ENCODE results near the gene BBOF1. TPM values are rescaled to one million over a fixed set of nuclear protein-coding genes. Genes with fewer than 3 reads are reported as not detected.

The BBOF1 gene
- total RNA-seq, 6 experiments from 2014 or later = 0.81 to 3.3 (median 1.3) TPM

GRCh38 chr14:74083161-74083560, 64.0 kb downstream of the BBOF1 start:
- Histone ChIP-seq H3K27ac (peak overlapping the region in 2 of 3 donors; percentile 93 to 99), H3K4me1 (peaks cover 0 to 42% (median 10%) of the 10 kb centered on the region in 4 donors), H3K4me3 (peak overlapping the region; percentile 80 to 93 (median 81)), H3K9me3 (no peaks in the 10 kb centered on the region), H3K36me3 (no peaks in the 10 kb centered on the region), H3K27me3 (no peaks in the 10 kb centered on the region)
- ATAC-seq (no peak), DNase-seq (no peak)
- TF ChIP-seq CTCF (IDR thresholded peaks at IDR 0.05) (no peak), POLR2A (IDR thresholded peaks at IDR 0.05) (no peak)
- intact Hi-C loops (cut with DNase I) = no loop called here
- 29% methylated on average over 3 of the region's 3 CpGs for WGBS (ENCODE audit: insufficient coverage, low coverage, low lambda C conversion rate, missing lambda C conversion rate)

GRCh38 chr14:74083784-74084276, 64.7 kb downstream of the BBOF1 start:
- H3K36me3 ChIP-seq = no peaks in the 10 kb centered on the region
- H3K4me3 ChIP-seq = peak overlapping the region; percentile 80 to 93 (median 81)
- peaks cover 0 to 42% (median 10%) of the 10 kb centered on the region in 4 donors for H3K4me1 ChIP-seq
- intact Hi-C loops (cut with DNase I) = no loop called here
- ATAC-seq = peak; percentile 11 to 48 (median 34)
- 0% methylated on average over 13 of the region's 15 CpGs for WGBS (ENCODE audit: insufficient coverage, low coverage, low lambda C conversion rate, missing lambda C conversion rate)
- DNase-seq = peak in 1 of 3 donors; percentile 56
- H3K9me3 ChIP-seq = no peaks in the 10 kb centered on the region
- H3K27ac ChIP-seq = peak overlapping the region; percentile 72 to 99 (median 93)
- TF ChIP-seq CTCF (IDR thresholded peaks at IDR 0.05) (no peak), POLR2A (IDR thresholded peaks at IDR 0.05) (no peak)
- H3K27me3 ChIP-seq = no peaks in the 10 kb centered on the region

GRCh38 chr14:74084277-74085046, 65.3 kb downstream of the BBOF1 start, which contains the start of the genes ALDH6A1 and LIN52:
Gene ALDH6A1, minus strand, starts transcription at chr14:74084453. Its CDS starts 59 bp downstream, at chr14:74084394.
Gene LIN52, plus strand, starts transcription at chr14:74084956. Its CDS starts 19 bp downstream, at chr14:74084975.
- intact Hi-C loops (cut with DNase I) = no loop called here
- peak within 1 kb of the TSS; percentile 80 to 93 (median 81) for H3K4me3 ChIP-seq
- DNase-seq (peak; percentile 99), ATAC-seq (peak; percentile 88 to 96 (median 90))
- peak in 1 of 4 donors; percentile 9 for TF ChIP-seq CTCF (IDR thresholded peaks at IDR 0.05)
- peak; percentile 98 for TF ChIP-seq POLR2A (IDR thresholded peaks at IDR 0.05)
- H3K27me3 ChIP-seq = no peaks in the 10 kb centered on the region
- H3K36me3 ChIP-seq = no peaks in the 10 kb centered on the region
- H3K27ac ChIP-seq = peak within 1 kb of the TSS; percentile 72 to 99 (median 93)
- H3K9me3 ChIP-seq = no peaks in the 10 kb centered on the region
- WGBS (ENCODE audit: insufficient coverage, low coverage, low lambda C conversion rate, missing lambda C conversion rate) = 0% methylated on average over 28 of the region's 46 CpGs
- H3K4me1 ChIP-seq = peaks cover 0 to 42% (median 10%) of the 10 kb centered on the region in 4 donors

GRCh38 chr14:74085047-74085637, 66.0 kb downstream of the BBOF1 start:
- intact Hi-C loops (cut with DNase I) = no loop called here
- DNase-seq = peak in 1 of 3 donors; percentile 56

More at GRCh38 chr14:74085047-74085637, 66.0 kb downstream of the BBOF1 start:
- H3K27me3 ChIP-seq = no peaks in the 10 kb centered on the region
- TF ChIP-seq CTCF (IDR thresholded peaks at IDR 0.05) = no peak
- peak; percentile 10 for TF ChIP-seq POLR2A (IDR thresholded peaks at IDR 0.05)
- H3K4me1 ChIP-seq = peaks cover 0 to 42% (median 10%) of the 10 kb centered on the region in 4 donors
- H3K9me3 ChIP-seq = no peaks in the 10 kb centered on the region
- under 1% methylated on average over 22 of the region's 26 CpGs for WGBS (ENCODE audit: insufficient coverage, low coverage, low lambda C conversion rate, missing lambda C conversion rate)
- peak; percentile 0 to 10 (median 2) for ATAC-seq
- H3K27ac ChIP-seq = peak overlapping the region in 2 of 3 donors; percentile 68 to 77
- peak overlapping the region; percentile 70 to 81 (median 75) for H3K4me3 ChIP-seq
- H3K36me3 ChIP-seq = no peaks in the 10 kb centered on the region

Measured in right lobe of liver (tissue), 6 donors.